WTC11 (cell line): ENCODE data around the gene PDCD10. TPM values are rescaled to one million over a fixed set of nuclear protein-coding genes. Genes with fewer than 3 reads are reported as not detected.
A peak's percentile ranks its signal among the peaks of the same experiment; 100 is the strongest.

Experiments used
- ATAC-seq: fragments of 200-7000 bp; cut with Tn5 transposase; 2 replicates; pipeline ENCODE4 v1.10.0; 2021; ENCODE audit warnings: mild to moderate bottlenecking, moderate library complexity
- CTCF ChIA-PET: fragments of 300-600 bp; sonication (Branson Sonifier 250); formaldehyde crosslinking; loops from one replicate; lab custom pipeline; 2021; ENCODE audit warnings: antibody characterized with exemption; lab: Charles Lee
- POLR2A ChIA-PET: fragments of 350-600 bp; sonication (Branson Sonifier 250); formaldehyde crosslinking; loops from one replicate; lab custom pipeline; 2021; ENCODE audit warnings: antibody characterized with exemption; lab: Charles Lee
- DNase-seq: peaks from one replicate; pipeline ENCODE4 v3.0.0; 2021; ENCODE audit warnings: low spot score
- H3K27ac Mint-ChIP-seq: 2 replicates; pipeline ENCODE4 v1.8.0; 2021; ENCODE audit warnings: mixed read lengths
- H3K27me3 Mint-ChIP-seq: 2 replicates; pipeline ENCODE4 v1.8.0; 2021; ENCODE audit warnings: low read depth, mild to moderate bottlenecking, moderate library complexity, mixed read lengths
- H3K36me3 Mint-ChIP-seq: 2 replicates; pipeline ENCODE4 v1.8.0; 2021; ENCODE audit warnings: mixed read lengths
- H3K4me1 Mint-ChIP-seq: 2 replicates; pipeline ENCODE4 v1.8.0; 2022; ENCODE audit warnings: mixed read lengths
- H3K4me3 Mint-ChIP-seq: 2 replicates; pipeline ENCODE4 v1.8.0; 2021; ENCODE audit warnings: mild to moderate bottlenecking, moderate library complexity, mixed read lengths
- H3K9me3 Mint-ChIP-seq: 2 replicates; pipeline ENCODE4 v1.8.0; 2021; ENCODE audit warnings: mixed read lengths
- AFF4 ChIP-seq: sonication (generic); formaldehyde crosslinking; IDR thresholded peaks from 2 replicates; pipeline ENCODE4 v1.8.1; 2023; ENCODE audit warnings: mild to moderate bottlenecking, missing genetic modification reagents, borderline replicate concordance
- AR ChIP-seq: fragments of 250-450 bp; sonication (Bioruptor Pico); IDR thresholded peaks from 2 replicates; pipeline ENCODE4 v1.9.0; 2021; ENCODE audit warnings: mild to moderate bottlenecking
- ARID4B ChIP-seq: sonication (generic); formaldehyde crosslinking; IDR thresholded peaks from 2 replicates; pipeline ENCODE4 v1.8.0; 2023; ENCODE audit warnings: missing genetic modification reagents, mild to moderate bottlenecking, borderline replicate concordance
- ATF1 ChIP-seq: sonication (generic); formaldehyde crosslinking; IDR thresholded peaks from 2 replicates; pipeline ENCODE4 v1.8.1; 2023; ENCODE audit warnings: mild to moderate bottlenecking, moderate library complexity, missing genetic modification reagents
- CBFB ChIP-seq: sonication (generic); formaldehyde crosslinking; IDR thresholded peaks from 2 replicates; pipeline ENCODE4 v1.8.1; 2022; ENCODE audit warnings: mild to moderate bottlenecking, low read depth, missing genetic modification reagents
- CDX4 ChIP-seq: fragments of 250-450 bp; sonication (Bioruptor Pico); IDR thresholded peaks from 2 replicates; pipeline ENCODE4 v1.9.0; 2021; ENCODE audit warnings: moderate library complexity, mild to moderate bottlenecking, inconsistent platforms, borderline replicate concordance
- FOXP1 ChIP-seq: sonication (generic); formaldehyde crosslinking; IDR thresholded peaks from 2 replicates; pipeline ENCODE4 v1.8.0; 2022; ENCODE audit warnings: missing genetic modification reagents, mild to moderate bottlenecking, moderate library complexity, borderline replicate concordance
- IRF2 ChIP-seq: sonication (generic); formaldehyde crosslinking; IDR thresholded peaks from 2 replicates; pipeline ENCODE4 v1.8.0; 2022; ENCODE audit warnings: low read depth, missing genetic modification reagents, borderline replicate concordance
- ZNF121 ChIP-seq: sonication (generic); formaldehyde crosslinking; IDR thresholded peaks from 2 replicates; pipeline ENCODE4 v1.8.0; 2023; ENCODE audit warnings: missing genetic modification reagents
- ZNF219 ChIP-seq: sonication (generic); formaldehyde crosslinking; IDR thresholded peaks from 2 replicates; pipeline ENCODE4 v1.8.0; 2023; ENCODE audit warnings: missing genetic modification reagents, mild to moderate bottlenecking, borderline replicate concordance
- ZNF232 ChIP-seq: sonication (generic); formaldehyde crosslinking; IDR thresholded peaks from 2 replicates; pipeline ENCODE4 v1.8.0; 2022; ENCODE audit warnings: mild to moderate bottlenecking, missing genetic modification reagents
- ZNF317 ChIP-seq: sonication (generic); formaldehyde crosslinking; IDR thresholded peaks from 2 replicates; pipeline ENCODE4 v1.8.1; 2023; ENCODE audit warnings: low read depth, mild to moderate bottlenecking, moderate library complexity, missing genetic modification reagents, borderline replicate concordance
- ZNF425 ChIP-seq: fragments of 250-450 bp; sonication (Bioruptor Pico); conservative IDR thresholded peaks from 2 replicates; pipeline ENCODE4 v1.9.0; 2021; ENCODE audit warnings: mild to moderate bottlenecking
- ZNF532 ChIP-seq: fragments of 250-450 bp; sonication (Bioruptor Pico); IDR thresholded peaks from 2 replicates; pipeline ENCODE4 v1.9.0; 2021; ENCODE audit warnings: mild to moderate bottlenecking, borderline replicate concordance
- total RNA-seq: library from RNA; stranded (reverse); gene quantifications from 3 replicates; pipeline ENCODE4 v1.2.3, GENCODE V29; 2021

The PDCD10 gene
- total RNA-seq, 1 experiment from 2014 or later: 60.8 TPM

GRCh38 chr3:167728632-167729323 lies 5.9 kb downstream of the PDCD10 start:
- no peak for ATAC-seq
- DNase-seq: no peak
- Mint-ChIP-seq H3K4me3 (no peak overlapping the region), H3K4me1 (peaks cover 79% of the 10 kb centered on the region), H3K9me3 (no peaks in the 10 kb centered on the region), H3K27me3 (no peaks in the 10 kb centered on the region), H3K36me3 (no peaks in the 10 kb centered on the region), H3K27ac (peak overlapping the region; percentile 17; the same call in 1 of the 2 replicates)
- TF ChIP-seq ATF1 (CRISPR knock-in tag): no peak
- TF ChIP-seq ZNF121 (CRISPR knock-in tag): no peak
- no peak for TF ChIP-seq FOXP1
- no peak for TF ChIP-seq ZNF219 (CRISPR knock-in tag)
- no peak for TF ChIP-seq ZNF532
- TF ChIP-seq CDX4: no peak
- ChIA-PET POLR2A (no interaction called here), CTCF (no interaction called here)

GRCh38 chr3:167728176-167728575 lies 6.5 kb downstream of the PDCD10 start:
- Mint-ChIP-seq H3K36me3 (0 out of 2 replicates have a peak, but pooled peaks cover 2% of the 10 kb centered on the region), H3K4me1 (peaks cover 79% of the 10 kb centered on the region), H3K9me3 (no peaks in the 10 kb centered on the region), H3K27me3 (no peaks in the 10 kb centered on the region), H3K27ac (no peak overlapping the region), H3K4me3 (no peak overlapping the region)
- ATAC-seq (no peak), DNase-seq (no peak)
- ChIA-PET CTCF (no interaction called here), POLR2A (no interaction called here)
- TF ChIP-seq ZNF425 (no peak), ARID4B (CRISPR knock-in tag) (no peak), ZNF232 (CRISPR knock-in tag) (no peak), IRF2 (CRISPR knock-in tag) (no peak), ZNF219 (CRISPR knock-in tag) (no peak), ZNF317 (CRISPR knock-in tag) (no peak), AFF4 (CRISPR knock-in tag) (no peak), AR (CRISPR knock-in tag) (no peak), CBFB (CRISPR knock-in tag) (no peak)
- TF ChIP-seq, all 79 proteins: peak for 0
